Gastroesophageal sphincter (tissue), 4 donors: ENCODE results near the gene BCL2L1. TPM values are rescaled to one million over a fixed set of nuclear protein-coding genes. Genes with fewer than 3 reads are reported as not detected.
"Not testable (repeated sequence)": the region's sequence is repeated elsewhere in the genome, so short reads cannot be mapped to it uniquely, and the experiment has no call there.

Experiments used
- ATAC-seq: fragments of 150-250 bp; one replicate; pipeline ENCODE4 v1.9.1; 2016; ENCODE audit warnings: mild to moderate bottlenecking, moderate library complexity
- H3K27ac ChIP-seq, 4 donors: fragments of 200-600 bp; sonication (generic) in 3 of 4; 1 replicate in 3 of 4; 2 replicates in 1 of 4; pipeline ENCODE4 v1.5.1; 2016 to 2019
- H3K27me3 ChIP-seq: fragments of 200-600 bp; sonication (generic); one replicate; pipeline ENCODE4 v1.5.1; 2019
- H3K36me3 ChIP-seq, 2 donors: fragments of 200-600 bp; sonication (generic); one replicate each; pipeline ENCODE4 v1.5.1; 2019; ENCODE audit warnings: control low read depth in 1 of 2
- H3K4me1 ChIP-seq, 3 donors: fragments of 200-600 bp; sonication (generic); 1 replicate in 2 of 3; 2 replicates in 1 of 3; pipeline ENCODE4 v1.5.1; 2016 to 2019; ENCODE audit warnings: control low read depth in 2 of 3
- H3K4me3 ChIP-seq, 2 donors: fragments of 200-600 bp; sonication (generic); one replicate each; pipeline ENCODE4 v1.5.1; 2019; ENCODE audit warnings: mild to moderate bottlenecking in 1 of 2, moderate library complexity in 1 of 2
- H3K9me3 ChIP-seq, 3 donors: fragments of 200-600 bp; sonication (generic); one replicate each; pipeline ENCODE4 v1.5.1; 2017 to 2019; ENCODE audit warnings: control low read depth in 2 of 3
- EP300 ChIP-seq: sonication (generic); formaldehyde crosslinking; IDR thresholded peaks from one replicate; pipeline ENCODE4 v1.6.1; 2017; ENCODE audit warnings: antibody characterized with exemption, mild to moderate bottlenecking
- POLR2A ChIP-seq, 2 donors: fragments of 450-650 bp; IDR thresholded peaks; one replicate each; pipeline ENCODE4 v1.6.1; 2017; ENCODE audit warnings: antibody characterized with exemption in 2 of 2, mild to moderate bottlenecking in 2 of 2, moderate library complexity in 1 of 2
- POLR2AphosphoS5 ChIP-seq: sonication (generic); formaldehyde crosslinking; IDR thresholded peaks from one replicate; pipeline ENCODE4 v1.6.1; 2017; ENCODE audit warnings: antibody characterized with exemption
- WGBS, 2 donors: methylation state at CpG; one replicate each; pipeline ENCODE4 v1.1.5; 2018; ENCODE audit warnings: low coverage in 1 of 2; 5-methylcytosine and 5-hydroxymethylcytosine counted together
- total RNA-seq, 4 donors: library from RNA; depleted of rRNA; stranded (reverse); fragments of >200 nt; gene quantifications; one replicate each; pipeline ENCODE4 v1.1.0, GENCODE V29; 2016
- TF ChIP-seq, protein P1 (sequence below), 4 experiments: fragments of 200-600 bp in 2 of 4; fragments of 450-650 bp in 2 of 4; sonication (generic) in 1 of 4; IDR thresholded peaks; one replicate each; pipeline ENCODE4 v1.5.1; 2017 to 2019; ENCODE audit warnings: antibody characterized with exemption in 4 of 4, mild to moderate bottlenecking in 2 of 4, moderate library complexity in 2 of 4

The BCL2L1 gene
- total RNA-seq, 4 donors from 2014 or later: 71.9 to 171 (median 135) TPM

DNA sequence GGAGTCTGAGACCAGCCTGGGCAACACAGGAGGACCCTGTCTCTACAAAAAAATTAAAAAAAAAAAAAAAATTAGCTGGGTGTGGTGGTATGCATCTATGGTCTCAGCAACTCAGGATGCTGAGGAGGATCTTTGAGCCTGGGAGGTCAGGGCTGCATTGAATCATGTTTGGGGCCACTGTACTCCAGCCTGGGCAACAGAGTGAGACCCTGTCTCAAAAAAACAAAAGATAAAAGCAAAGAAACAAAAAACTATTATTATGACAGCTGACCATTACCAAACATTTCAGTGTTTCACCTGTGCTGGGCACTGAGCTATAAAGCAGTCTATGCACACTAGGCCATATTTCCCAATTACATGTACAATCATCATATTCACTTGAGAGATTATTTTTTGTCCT is 49.2 kb downstream of the BCL2L1 start:
- Histone ChIP-seq H3K27ac (peak overlapping the region in 3 of 4 donors; percentile 44 to 88 (median 71)), H3K9me3 (no peaks in the 10 kb centered on the region), H3K36me3 (peaks cover 0 to 16% of the 10 kb centered on the region in 2 donors), H3K4me1 (peaks cover 14 to 98% (median 48%) of the 10 kb centered on the region in 3 donors), H3K4me3 (no peak overlapping the region), H3K27me3 (no peaks in the 10 kb centered on the region)
- no peak for ATAC-seq
- no peak for TF ChIP-seq EP300
- TF ChIP-seq, protein P1, sequence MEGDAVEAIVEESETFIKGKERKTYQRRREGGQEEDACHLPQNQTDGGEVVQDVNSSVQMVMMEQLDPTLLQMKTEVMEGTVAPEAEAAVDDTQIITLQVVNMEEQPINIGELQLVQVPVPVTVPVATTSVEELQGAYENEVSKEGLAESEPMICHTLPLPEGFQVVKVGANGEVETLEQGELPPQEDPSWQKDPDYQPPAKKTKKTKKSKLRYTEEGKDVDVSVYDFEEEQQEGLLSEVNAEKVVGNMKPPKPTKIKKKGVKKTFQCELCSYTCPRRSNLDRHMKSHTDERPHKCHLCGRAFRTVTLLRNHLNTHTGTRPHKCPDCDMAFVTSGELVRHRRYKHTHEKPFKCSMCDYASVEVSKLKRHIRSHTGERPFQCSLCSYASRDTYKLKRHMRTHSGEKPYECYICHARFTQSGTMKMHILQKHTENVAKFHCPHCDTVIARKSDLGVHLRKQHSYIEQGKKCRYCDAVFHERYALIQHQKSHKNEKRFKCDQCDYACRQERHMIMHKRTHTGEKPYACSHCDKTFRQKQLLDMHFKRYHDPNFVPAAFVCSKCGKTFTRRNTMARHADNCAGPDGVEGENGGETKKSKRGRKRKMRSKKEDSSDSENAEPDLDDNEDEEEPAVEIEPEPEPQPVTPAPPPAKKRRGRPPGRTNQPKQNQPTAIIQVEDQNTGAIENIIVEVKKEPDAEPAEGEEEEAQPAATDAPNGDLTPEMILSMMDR (IDR thresholded peaks at IDR 0.05): no peak
- no peak for TF ChIP-seq POLR2A (IDR thresholded peaks at IDR 0.05)
- no peak for TF ChIP-seq POLR2AphosphoS5

DNA sequence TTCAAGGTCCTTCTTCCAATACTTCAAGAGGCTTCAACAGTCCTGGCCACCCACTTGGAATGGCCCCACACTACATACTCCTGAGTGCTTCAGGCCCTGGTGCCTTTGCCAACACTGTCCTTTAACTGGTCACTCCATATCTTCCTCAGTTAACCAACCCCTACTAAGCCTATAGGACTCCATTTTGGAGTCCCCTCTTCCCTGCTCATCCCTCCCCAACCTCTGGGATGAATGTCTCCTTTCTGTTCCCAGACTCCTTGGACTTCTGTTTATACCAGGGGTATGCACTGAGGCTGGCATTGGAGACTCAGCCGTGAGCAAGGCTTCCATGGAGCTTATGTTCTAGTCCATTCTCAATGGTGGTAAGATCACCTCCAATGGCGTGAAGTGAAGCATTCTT is 51.3 kb downstream of the BCL2L1 start:
- no peak overlapping the region for H3K4me3 ChIP-seq
- H3K27ac ChIP-seq: peak overlapping the region; percentile 63 to 88 (median 86)
- peaks cover 0 to 4% of the 10 kb centered on the region in 2 donors for H3K36me3 ChIP-seq
- no peaks in the 10 kb centered on the region for H3K27me3 ChIP-seq
- no peaks in the 10 kb centered on the region for H3K9me3 ChIP-seq
- no peak for ATAC-seq
- 100% methylated on average over 1 of the region's 2 CpGs; no CpG with 5 or more reads in 1 of the 2 donors for WGBS, 2 donors
- no peak for TF ChIP-seq POLR2A (IDR thresholded peaks at IDR 0.05)
- TF ChIP-seq POLR2AphosphoS5: no peak
- TF ChIP-seq, protein P1 (IDR thresholded peaks at IDR 0.05): no peak
- no peak for TF ChIP-seq EP300
- H3K4me1 ChIP-seq: peaks cover 14 to 98% (median 63%) of the 10 kb centered on the region in 3 donors

DNA sequence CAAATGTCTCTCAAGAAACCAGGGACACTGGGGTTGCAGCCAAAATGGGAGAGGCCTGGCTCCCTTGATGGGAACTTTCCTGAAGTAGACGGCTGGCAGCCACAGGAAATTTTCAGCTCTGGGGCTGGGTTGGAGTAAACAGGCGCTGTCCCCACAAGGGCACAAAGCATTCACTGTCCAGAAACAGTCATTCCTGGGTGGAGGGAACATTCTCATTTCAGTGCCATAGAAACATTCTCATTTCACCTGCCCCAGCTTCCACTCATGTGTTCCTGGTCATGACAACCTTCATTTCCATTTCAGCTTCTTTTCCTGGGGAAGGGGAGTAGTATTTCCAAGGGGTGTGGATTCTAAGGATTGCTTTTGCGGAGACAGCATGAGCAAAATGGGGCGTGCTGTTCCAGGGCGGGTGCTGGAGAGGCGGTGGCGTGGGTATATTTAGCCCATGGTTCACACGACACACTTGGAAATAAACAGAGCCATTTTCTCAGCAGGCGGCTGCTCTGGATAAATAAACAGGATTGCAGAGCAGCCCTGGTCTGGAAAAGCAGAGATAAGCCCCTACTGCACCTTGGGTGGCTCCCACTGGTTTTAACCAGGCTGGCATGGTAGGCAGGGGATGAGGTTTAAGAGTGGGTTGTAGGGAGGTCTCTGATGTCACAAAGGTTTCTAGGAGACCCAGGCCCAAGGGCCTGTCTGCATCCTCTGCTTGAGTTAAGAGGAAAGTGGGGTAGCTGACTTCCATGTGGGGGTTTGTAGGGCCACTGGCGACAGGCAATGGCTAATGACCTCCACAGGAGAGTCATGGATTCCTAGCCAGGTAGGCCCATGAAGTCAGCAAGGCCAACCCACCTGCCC is 52.1 kb downstream of the BCL2L1 start:
- Histone ChIP-seq H3K27me3 (no peaks in the 10 kb centered on the region), H3K36me3 (peaks cover 0 to 10% of the 10 kb centered on the region in 2 donors), H3K27ac (peak overlapping the region; percentile 63 to 88 (median 86)), H3K4me1 (peaks cover 14 to 98% (median 61%) of the 10 kb centered on the region in 3 donors), H3K4me3 (peak overlapping the region in 1 of 2 donors; percentile 5), H3K9me3 (no peaks in the 10 kb centered on the region)
- peak; percentile 31 for TF ChIP-seq POLR2AphosphoS5
- no peak for TF ChIP-seq POLR2A (IDR thresholded peaks at IDR 0.05)
- ATAC-seq: peak; percentile 77
- 17 to 26% methylated on average over 6 to 10 of the region's 10 CpGs for WGBS, 2 donors

DNA sequence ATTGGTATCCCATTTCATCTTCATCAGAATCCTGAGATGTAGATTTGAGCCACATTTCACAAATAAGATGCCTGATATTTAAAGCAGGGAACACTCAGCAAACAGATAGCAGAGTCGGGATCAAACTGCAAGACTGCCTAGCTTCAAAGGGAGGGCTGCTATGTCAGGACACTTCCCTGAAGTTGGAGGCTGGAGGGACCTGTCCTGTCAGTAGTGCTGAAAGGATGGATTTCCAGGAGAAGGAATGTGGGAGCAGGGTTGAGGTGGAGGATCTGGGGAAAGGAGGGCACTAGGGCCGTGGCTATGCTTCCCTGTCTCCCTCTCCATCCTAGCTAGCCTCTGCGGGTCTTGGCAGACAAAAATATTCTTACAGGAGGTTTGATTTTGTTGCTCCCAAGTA is 52.8 kb downstream of the BCL2L1 start:
- peaks cover 0 to 17% of the 10 kb centered on the region in 2 donors for H3K36me3 ChIP-seq
- H3K9me3 ChIP-seq: no peaks in the 10 kb centered on the region
- H3K27me3 ChIP-seq: no peaks in the 10 kb centered on the region
- peak overlapping the region; percentile 63 to 88 (median 86) for H3K27ac ChIP-seq
- no peak for ATAC-seq
- TF ChIP-seq, protein P1 (IDR thresholded peaks at IDR 0.05): no peak
- TF ChIP-seq POLR2A (IDR thresholded peaks at IDR 0.05) (no peak), EP300 (no peak), POLR2AphosphoS5 (no peak)
- peak overlapping the region in 1 of 2 donors; percentile 5 for H3K4me3 ChIP-seq
- H3K4me1 ChIP-seq: peaks cover 14 to 98% (median 61%) of the 10 kb centered on the region in 3 donors
- 23 to 31% methylated on average over 2 of the region's 3 CpGs for WGBS, 2 donors

DNA sequence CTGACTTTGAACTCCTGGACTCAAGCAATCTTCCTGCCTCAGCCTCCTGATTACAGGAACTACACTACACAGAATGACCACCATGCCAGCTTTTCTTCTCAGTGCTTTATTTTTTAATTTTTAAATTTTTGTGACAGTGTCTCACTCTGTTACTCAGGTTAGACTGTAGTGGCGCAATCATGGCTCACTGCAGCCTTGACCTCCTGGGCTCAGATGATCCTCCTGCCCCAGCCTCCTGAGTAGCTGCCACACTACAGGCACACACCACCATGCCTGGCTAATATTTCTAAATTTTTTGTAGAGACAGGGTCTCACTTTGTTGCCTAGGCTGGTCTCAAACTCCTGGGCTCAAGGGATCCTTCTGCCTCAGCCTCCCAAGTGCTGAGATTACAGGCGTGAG is 53.7 kb downstream of the BCL2L1 start:
- H3K9me3 ChIP-seq, ATAC-seq, H3K27me3 ChIP-seq, H3K4me3 ChIP-seq: not testable (repeated sequence)
- H3K27ac ChIP-seq: peak overlapping the region in 3 of 4 donors; percentile 83 to 88 (median 88)
- peaks cover 0 to 26% of the 10 kb centered on the region in 2 donors for H3K36me3 ChIP-seq
- WGBS, 2 donors: 100% methylated on average over 2 of the region's 2 CpGs; no CpG with 5 or more reads in 1 of the 2 donors
- peaks cover 14 to 98% (median 68%) of the 10 kb centered on the region in 3 donors for H3K4me1 ChIP-seq
